IMR-90 (cell line): ENCODE data around the gene SNED1. TPM values are rescaled to one million over a fixed set of nuclear protein-coding genes. Genes with fewer than 3 reads are reported as not detected.

Source experiments
- ATAC-seq: fragments of 200-7000 bp; cut with Tn5 transposase; 2 replicates; pipeline ENCODE4 v1.9.1; 2020; ENCODE audit warnings: low read depth, mild to moderate bottlenecking, moderate library complexity
- BruUV-seq: library from RNA; stranded (reverse); fragments of 400-500 nt; replicated peaks from 2 replicates; lab custom pipeline; 2021; lab: Mats Ljungman, UMichigan
- CTCF ChIA-PET: fragments of 300-600 bp; formaldehyde crosslinking; extraction: SDS; loops from one replicate; lab custom pipeline; 2021; ENCODE audit warnings: antibody characterized with exemption; lab: Yijun Ruan, JAX
- POLR2A ChIA-PET: fragments of 300-600 bp; sonication (Branson Sonifier 250); formaldehyde crosslinking; loops from one replicate; lab custom pipeline; 2022; ENCODE audit warnings: antibody characterized with exemption; ENCODE audit not compliant: unreplicated experiment; lab: Charles Lee
- DNase-seq: peaks from one replicate; pipeline ENCODE4 v3.0.0; 2013
- H2AFZ ChIP-seq: replicated peaks from 2 replicates; pipeline ENCODE3; 2013; ENCODE audit warnings: low read length, mild to moderate bottlenecking; ENCODE audit not compliant: poor library complexity
- H2AK5ac ChIP-seq: 2 replicates; pipeline ENCODE4 v1.6.1; 2013; ENCODE audit warnings: low read depth, low read length, inconsistent platforms
- H2AK9ac ChIP-seq: replicated peaks from 2 replicates; pipeline ENCODE3; 2013; ENCODE audit warnings: mild to moderate bottlenecking, low read depth, low read length, moderate library complexity; ENCODE audit not compliant: poor library complexity
- H2BK120ac ChIP-seq: 2 replicates; pipeline ENCODE4 v1.6.1; 2013; ENCODE audit warnings: low read depth, low read length, inconsistent platforms
- H2BK15ac ChIP-seq: 3 replicates; pipeline ENCODE4 v1.6.1; 2013; ENCODE audit warnings: low read depth, low read length, inconsistent platforms
- H2BK20ac ChIP-seq: 2 replicates; pipeline ENCODE4 v1.6.1; 2013; ENCODE audit warnings: low read depth, mild to moderate bottlenecking, inconsistent platforms, low read length, moderate library complexity
- H2BK5ac ChIP-seq: 2 replicates; pipeline ENCODE4 v1.6.1; 2013; ENCODE audit warnings: mild to moderate bottlenecking, low read depth, low read length, inconsistent platforms; ENCODE audit not compliant: poor library complexity, severe bottlenecking
- H3K14ac ChIP-seq: replicated peaks from 2 replicates; pipeline ENCODE4 v1.6.1; 2013; ENCODE audit warnings: low read depth, low read length, inconsistent platforms
- H3K18ac ChIP-seq: 2 replicates; pipeline ENCODE4 v1.6.1; 2013; ENCODE audit warnings: low read depth, low read length, control low read depth
- H3K23ac ChIP-seq: 2 replicates; pipeline ENCODE4 v1.6.1; 2013; ENCODE audit warnings: low read depth, low read length, inconsistent platforms
- H3K27ac ChIP-seq: 2 replicates; pipeline ENCODE4 v1.5.1; 2013; ENCODE audit warnings: mild to moderate bottlenecking, control low read depth, low read length; ENCODE audit not compliant: insufficient read depth
- H3K27me3 ChIP-seq: 2 replicates; pipeline ENCODE4 v1.6.1; 2013; ENCODE audit warnings: low read length; ENCODE audit not compliant: control insufficient read depth, insufficient read depth
- H3K36me3 ChIP-seq: 2 replicates; pipeline ENCODE4 v1.6.1; 2013; ENCODE audit warnings: low read length, mixed read lengths; ENCODE audit not compliant: control insufficient read depth, insufficient read depth
- H3K4ac ChIP-seq: 2 replicates; pipeline ENCODE4 v1.6.1; 2013; ENCODE audit warnings: low read depth, low read length, inconsistent platforms
- H3K4me1 ChIP-seq: 2 replicates; pipeline ENCODE4 v1.6.1; 2013; ENCODE audit warnings: low read length, mixed read lengths; ENCODE audit not compliant: control insufficient read depth, insufficient read depth
- H3K4me2 ChIP-seq: 2 replicates; pipeline ENCODE4 v1.6.1; 2013; ENCODE audit warnings: low read depth, mild to moderate bottlenecking, control low read depth, low read length, moderate library complexity
- H3K4me3 ChIP-seq: 2 replicates; pipeline ENCODE4 v1.5.1; 2013; ENCODE audit warnings: low read depth, mild to moderate bottlenecking, control low read depth, low read length, moderate library complexity; ENCODE audit not compliant: insufficient read depth
- H3K56ac ChIP-seq: 2 replicates; pipeline ENCODE4 v1.6.1; 2013; ENCODE audit warnings: low read length, inconsistent platforms; ENCODE audit not compliant: insufficient read depth; ENCODE audit errors: extremely low read depth
- H3K79me1 ChIP-seq, 2 experiments: 2 replicates each; pipeline ENCODE4 v1.6.1; 2013; ENCODE audit warnings: low read length in 2 of 2, inconsistent platforms in 1 of 2, low read depth in 1 of 2
- H3K9ac ChIP-seq: 2 replicates; pipeline ENCODE4 v1.6.1; 2013; ENCODE audit warnings: low read depth, low read length, control low read depth
- H3K9me1 ChIP-seq: 2 replicates; pipeline ENCODE4 v1.6.1; 2013; ENCODE audit warnings: low read length, inconsistent platforms; ENCODE audit not compliant: insufficient read depth
- H3K9me3 ChIP-seq: 2 replicates; pipeline ENCODE4 v1.6.1; 2013; ENCODE audit warnings: low read length; ENCODE audit not compliant: control insufficient read depth, insufficient read depth
- H4K20me1 ChIP-seq: 2 replicates; pipeline ENCODE4 v1.6.1; 2013; ENCODE audit warnings: low read length, inconsistent platforms; ENCODE audit not compliant: insufficient read depth
- H4K5ac ChIP-seq: 2 replicates; pipeline ENCODE4 v1.6.1; 2013; ENCODE audit warnings: mild to moderate bottlenecking, low read depth, low read length, control low read depth
- H4K8ac ChIP-seq, 2 experiments: 2 replicates each; pipeline ENCODE4 v1.6.1; 2013; ENCODE audit warnings: low read depth in 2 of 2, low read length in 2 of 2, control low read depth in 1 of 2, inconsistent platforms in 1 of 2
- H4K91ac ChIP-seq: 2 replicates; pipeline ENCODE4 v1.6.1; 2013; ENCODE audit warnings: low read depth, low read length, inconsistent platforms; ENCODE audit not compliant: insufficient read depth
- BHLHE40 ChIP-seq: fragments of 150-350 bp; IDR thresholded peaks from 2 replicates; pipeline ENCODE4 v1.6.1; 2016; ENCODE audit warnings: mild to moderate bottlenecking, low read depth, low read length
- CHD1 ChIP-seq: IDR thresholded peaks from 2 replicates; pipeline ENCODE4 v1.6.1; 2012; ENCODE audit warnings: low read depth, low read length, improper control_type of control experiment
- CTCF ChIP-seq: conservative IDR thresholded peaks from 2 replicates; pipeline ENCODE4 v1.5.1; 2012; ENCODE audit warnings: mild to moderate bottlenecking, low read depth, low read length, improper control_type of control experiment
- FOS ChIP-seq: fragments of 150-350 bp; IDR thresholded peaks from 2 replicates; pipeline ENCODE4 v1.6.1; 2016; ENCODE audit warnings: low read depth, low read length
- MAFK ChIP-seq: IDR thresholded peaks from 2 replicates; pipeline ENCODE4 v1.6.1; 2012; ENCODE audit warnings: low read depth, low read length, improper control_type of control experiment
- MAZ ChIP-seq: IDR thresholded peaks from 2 replicates; pipeline ENCODE4 v1.6.1; 2012; ENCODE audit warnings: low read depth, mild to moderate bottlenecking, low read length, improper control_type of control experiment, moderate library complexity, borderline replicate concordance
- POLR2A ChIP-seq: IDR thresholded peaks from 2 replicates; pipeline ENCODE4 v1.6.1; 2012; ENCODE audit warnings: mild to moderate bottlenecking, low read depth, low read length
- RAD21 ChIP-seq: IDR thresholded peaks from 2 replicates; pipeline ENCODE4 v1.6.1; 2012; ENCODE audit warnings: low read length, improper control_type of control experiment
- RCOR1 ChIP-seq: IDR thresholded peaks from 2 replicates; pipeline ENCODE4 v1.6.1; 2012; ENCODE audit warnings: mild to moderate bottlenecking, low read length, improper control_type of control experiment; ENCODE audit not compliant: insufficient replicate concordance
- RFX5 ChIP-seq: IDR thresholded peaks from 2 replicates; pipeline ENCODE4 v1.8.0; 2012; ENCODE audit warnings: low read depth, mild to moderate bottlenecking, low read length, moderate library complexity
- WGBS, 2 experiments: methylation state at CpG; one replicate each; pipeline versions ENCODE4 v1.1.5 to v1.1.7; 2013; ENCODE audit warnings: missing lambda C conversion rate in 2 of 2; ENCODE audit not compliant: insufficient read length in 1 of 2; ENCODE audit errors: extremely low coverage in 2 of 2; 5-methylcytosine and 5-hydroxymethylcytosine counted together
- dilution Hi-C: fragments of 300-500 bp; cut with HindIII; formaldehyde crosslinking; loops from one replicate; pipeline ENCODE4 v1.14.3; 2018; ENCODE audit warnings: low sequenced_read_pairs; ENCODE audit not compliant: unreplicated experiment
- in situ Hi-C: fragments of 300-500 bp; cut with MboI; formaldehyde crosslinking; loops from 3 replicates; pipeline ENCODE4 v1.14.3; 2019; ENCODE audit warnings: low sequenced_read_pairs, inconsistent platforms, mixed read lengths
- intact Hi-C: fragments of 100-400 bp; cut with micrococcal nuclease; formaldehyde crosslinking; loops from 2 replicates; pipeline ENCODE4 v1.10.0; 2022
- polyA plus RNA-seq, 3 experiments: library from polyadenylated mRNA; depleted of rRNA; stranded (reverse); fragments of >200 nt; gene quantifications; 2 replicates each; pipeline ENCODE4 v1.2.3, GENCODE V29; 2012; ENCODE audit warnings: low replicate concordance in 1 of 3
- total RNA-seq: library from RNA; depleted of rRNA; stranded (reverse); fragments of >200 nt; gene quantifications from 2 replicates; pipeline ENCODE4 v1.2.3, GENCODE V29; 2012
- TF ChIP-seq, protein P1 (sequence below): fragments of 150-350 bp; IDR thresholded peaks from 2 replicates; pipeline ENCODE4 v1.6.1; 2017; ENCODE audit warnings: mild to moderate bottlenecking, antibody characterized with exemption, low read length, low read depth
- TF ChIP-seq, protein P2 (sequence below): fragments of 150-350 bp; IDR thresholded peaks from 2 replicates; pipeline ENCODE4 v1.6.1; 2016; ENCODE audit warnings: low read depth, mild to moderate bottlenecking, low read length, moderate library complexity, borderline replicate concordance

Gene SNED1
- total and polyA plus RNA-seq, 2 of the 4 experiments (the other 2 are of a cell fraction), result 1.1 to 3.4 TPM

- TF ChIP-seq MAZ, result no peak
- TF ChIP-seq RCOR1, result no peak
- no peak for TF ChIP-seq FOS
Observed at GRCh38 chr2:241088376-241088775, 90.0 kb downstream of the SNED1 start (continued).

- in situ Hi-C loops, result no loop called here
- Histone ChIP-seq H3K36me3 (peaks cover 53% of the 10 kb centered on the region), H3K79me1 (peaks cover 0 to 6% of the 10 kb centered on the region in 2 experiments; a peak in 3 of 4 replicates), H3K4ac (no peak overlapping the region), H2BK15ac (no peak overlapping the region), H4K20me1 (0 out of 2 replicates have a peak, but pooled peaks cover 2% of the 10 kb centered on the region), H3K9me1 (no peaks in the 10 kb centered on the region), H3K27ac (no peak overlapping the region), H3K9ac (no peak overlapping the region), H2AFZ (no peak overlapping the region), H3K4me1 (no peaks in the 10 kb centered on the region), H4K91ac (no peak overlapping the region), H2BK120ac (no peak overlapping the region), H3K27me3 (no peaks in the 10 kb centered on the region), H2AK5ac (no peak overlapping the region), H4K5ac (no peak overlapping the region), H3K4me3 (no peak overlapping the region), H2AK9ac (no peak overlapping the region), H4K8ac (no peak overlapping the region), H3K4me2 (no peak overlapping the region), H2BK5ac (no peak overlapping the region), H3K23ac (no peak overlapping the region), H2BK20ac (no peak overlapping the region), H3K56ac (no peak overlapping the region), H3K9me3 (no peaks in the 10 kb centered on the region), H3K14ac (no peak overlapping the region), H3K18ac (no peak overlapping the region)
- no TSS peak for BruUV-seq
- dilution Hi-C loops, result no loop called here
- DNase-seq (no peak), ATAC-seq (no peak)
- CTCF ChIA-PET, result no interaction called here
- POLR2A ChIA-PET, result no interaction called here
- intact Hi-C loops, result no loop called here
- WGBS, 2 experiments, result 87% methylated on average over 6 of the region's 20 CpGs; no CpG with 5 or more reads in 1 of the 2 experiments
- TF ChIP-seq, protein P1, sequence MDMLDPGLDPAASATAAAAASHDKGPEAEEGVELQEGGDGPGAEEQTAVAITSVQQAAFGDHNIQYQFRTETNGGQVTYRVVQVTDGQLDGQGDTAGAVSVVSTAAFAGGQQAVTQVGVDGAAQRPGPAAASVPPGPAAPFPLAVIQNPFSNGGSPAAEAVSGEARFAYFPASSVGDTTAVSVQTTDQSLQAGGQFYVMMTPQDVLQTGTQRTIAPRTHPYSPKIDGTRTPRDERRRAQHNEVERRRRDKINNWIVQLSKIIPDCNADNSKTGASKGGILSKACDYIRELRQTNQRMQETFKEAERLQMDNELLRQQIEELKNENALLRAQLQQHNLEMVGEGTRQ, result no peak
- TF ChIP-seq RAD21, result no peak
- TF ChIP-seq BHLHE40, result no peak
- TF ChIP-seq POLR2A, result no peak
- no peak for TF ChIP-seq CTCF
- no peak for TF ChIP-seq MAFK
- TF ChIP-seq RCOR1, result no peak
- TF ChIP-seq FOS, result no peak
- TF ChIP-seq, protein P2, sequence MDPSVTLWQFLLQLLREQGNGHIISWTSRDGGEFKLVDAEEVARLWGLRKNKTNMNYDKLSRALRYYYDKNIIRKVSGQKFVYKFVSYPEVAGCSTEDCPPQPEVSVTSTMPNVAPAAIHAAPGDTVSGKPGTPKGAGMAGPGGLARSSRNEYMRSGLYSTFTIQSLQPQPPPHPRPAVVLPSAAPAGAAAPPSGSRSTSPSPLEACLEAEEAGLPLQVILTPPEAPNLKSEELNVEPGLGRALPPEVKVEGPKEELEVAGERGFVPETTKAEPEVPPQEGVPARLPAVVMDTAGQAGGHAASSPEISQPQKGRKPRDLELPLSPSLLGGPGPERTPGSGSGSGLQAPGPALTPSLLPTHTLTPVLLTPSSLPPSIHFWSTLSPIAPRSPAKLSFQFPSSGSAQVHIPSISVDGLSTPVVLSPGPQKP, result no peak
- no peak for TF ChIP-seq RFX5
- no peak for TF ChIP-seq CHD1
Observed at GRCh38 chr2:241088791-241089732, 90.6 kb downstream of the SNED1 start.
